ENCODE results near the gene FSTL4.

The FSTL4 gene

DNA sequence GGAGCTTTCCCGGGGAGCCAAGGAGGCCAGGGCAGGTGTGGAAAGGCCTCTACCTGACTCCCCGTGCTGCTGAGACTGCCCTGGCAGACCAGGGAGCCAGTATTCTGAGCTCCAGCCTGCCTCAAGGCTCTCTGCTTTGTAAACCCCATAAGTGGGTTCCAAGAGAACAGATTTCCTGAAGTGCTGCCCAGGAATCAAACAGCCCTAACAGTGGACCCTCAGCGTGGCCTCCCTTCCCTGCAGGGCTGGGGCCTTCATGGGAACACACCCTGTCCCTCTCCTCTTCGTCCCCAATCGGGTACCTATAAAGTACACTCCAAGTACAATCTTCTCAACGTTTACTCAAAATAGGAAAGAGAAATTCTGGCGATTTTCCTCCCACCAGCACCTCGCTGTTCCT, 252.5 kb downstream of the FSTL4 start:
- TF ChIP-seq ZFX (IDR thresholded peaks at IDR 0.05; ENCODE audit: borderline replicate concordance): no peak
- TF ChIP-seq, protein P1, sequence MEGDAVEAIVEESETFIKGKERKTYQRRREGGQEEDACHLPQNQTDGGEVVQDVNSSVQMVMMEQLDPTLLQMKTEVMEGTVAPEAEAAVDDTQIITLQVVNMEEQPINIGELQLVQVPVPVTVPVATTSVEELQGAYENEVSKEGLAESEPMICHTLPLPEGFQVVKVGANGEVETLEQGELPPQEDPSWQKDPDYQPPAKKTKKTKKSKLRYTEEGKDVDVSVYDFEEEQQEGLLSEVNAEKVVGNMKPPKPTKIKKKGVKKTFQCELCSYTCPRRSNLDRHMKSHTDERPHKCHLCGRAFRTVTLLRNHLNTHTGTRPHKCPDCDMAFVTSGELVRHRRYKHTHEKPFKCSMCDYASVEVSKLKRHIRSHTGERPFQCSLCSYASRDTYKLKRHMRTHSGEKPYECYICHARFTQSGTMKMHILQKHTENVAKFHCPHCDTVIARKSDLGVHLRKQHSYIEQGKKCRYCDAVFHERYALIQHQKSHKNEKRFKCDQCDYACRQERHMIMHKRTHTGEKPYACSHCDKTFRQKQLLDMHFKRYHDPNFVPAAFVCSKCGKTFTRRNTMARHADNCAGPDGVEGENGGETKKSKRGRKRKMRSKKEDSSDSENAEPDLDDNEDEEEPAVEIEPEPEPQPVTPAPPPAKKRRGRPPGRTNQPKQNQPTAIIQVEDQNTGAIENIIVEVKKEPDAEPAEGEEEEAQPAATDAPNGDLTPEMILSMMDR (IDR thresholded peaks at IDR 0.05): no peak
- no peak overlapping the region for H3K27ac ChIP-seq

- no peak overlapping the region for H3K27ac ChIP-seq
- TF ChIP-seq, protein P1 (IDR thresholded peaks at IDR 0.05): no peak
- TF ChIP-seq ZFX (IDR thresholded peaks at IDR 0.05; ENCODE audit: borderline replicate concordance): no peak
Observed at GRCh38 chr5:133358271-133358670, 254.1 kb downstream of the FSTL4 start.

DNA sequence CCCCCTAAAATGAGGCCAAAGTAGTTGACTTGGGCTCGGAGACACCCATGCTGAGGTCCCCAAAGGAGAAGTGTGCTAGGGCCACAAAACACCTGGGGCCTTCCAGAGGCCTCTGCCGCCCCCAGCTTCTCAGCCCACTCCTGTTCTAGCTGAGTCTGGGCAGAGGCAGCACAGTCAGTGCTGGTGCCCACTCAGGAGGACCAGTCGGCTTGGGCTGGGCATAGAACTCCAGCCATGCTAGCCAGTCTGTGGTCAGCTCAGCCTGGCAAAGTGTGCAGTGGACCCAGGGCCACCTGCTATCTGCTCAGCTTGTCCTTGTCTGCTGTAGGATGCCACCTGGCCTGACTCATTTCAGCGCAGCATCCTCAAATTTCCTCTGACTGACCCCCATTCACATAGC, 254.6 kb downstream of the FSTL4 start:
- no peak overlapping the region for H3K27ac ChIP-seq
- TF ChIP-seq, protein P1 (IDR thresholded peaks at IDR 0.05): no peak
- TF ChIP-seq ZFX (IDR thresholded peaks at IDR 0.05; ENCODE audit: borderline replicate concordance): no peak

GRCh38 chr5:133356984-133357421, 255.3 kb downstream of the FSTL4 start:
- TF ChIP-seq, protein P1 (IDR thresholded peaks at IDR 0.05): no peak
- TF ChIP-seq ZFX (IDR thresholded peaks at IDR 0.05; ENCODE audit: borderline replicate concordance): no peak
- H3K27ac ChIP-seq: no peak overlapping the region

DNA sequence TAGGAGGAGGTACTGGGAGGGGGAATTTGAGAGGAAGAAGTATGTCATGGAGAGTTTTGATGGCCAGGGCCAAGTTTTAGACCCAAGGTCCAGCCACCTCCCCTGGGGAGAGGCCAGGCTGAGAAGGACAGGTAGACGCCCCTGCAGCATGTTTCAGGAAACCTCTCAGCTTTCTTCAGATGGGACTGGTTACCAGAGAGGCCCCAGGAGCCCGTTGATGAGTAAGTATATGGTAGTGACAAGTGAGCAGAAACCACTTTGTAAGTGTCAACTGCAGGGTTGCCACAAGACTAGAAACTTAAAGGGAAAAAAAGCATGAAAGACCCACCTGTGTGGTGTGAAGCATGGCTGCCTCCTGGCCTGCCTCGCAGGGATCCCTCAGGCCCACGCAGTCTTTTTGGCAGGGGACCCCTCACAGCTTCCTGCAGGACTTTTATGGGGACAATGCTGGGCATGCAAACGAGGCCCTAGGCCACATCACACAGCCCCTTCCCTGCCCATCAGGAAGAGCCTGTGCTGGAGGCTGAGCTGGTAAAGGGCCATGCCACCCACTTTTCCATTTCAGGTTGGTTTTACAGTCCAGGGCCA, 255.9 kb downstream of the FSTL4 start:
- TF ChIP-seq ZFX (IDR thresholded peaks at IDR 0.05; ENCODE audit: borderline replicate concordance): no peak
- TF ChIP-seq, protein P1 (IDR thresholded peaks at IDR 0.05): no peak
- H3K27ac ChIP-seq: no peak overlapping the region

- H3K27ac ChIP-seq: no peak overlapping the region
- TF ChIP-seq ZFX (IDR thresholded peaks at IDR 0.05; ENCODE audit: borderline replicate concordance): no peak
- TF ChIP-seq, protein P1 (IDR thresholded peaks at IDR 0.05): no peak
Observed at GRCh38 chr5:133354323-133355185, 257.8 kb downstream of the FSTL4 start.

DNA sequence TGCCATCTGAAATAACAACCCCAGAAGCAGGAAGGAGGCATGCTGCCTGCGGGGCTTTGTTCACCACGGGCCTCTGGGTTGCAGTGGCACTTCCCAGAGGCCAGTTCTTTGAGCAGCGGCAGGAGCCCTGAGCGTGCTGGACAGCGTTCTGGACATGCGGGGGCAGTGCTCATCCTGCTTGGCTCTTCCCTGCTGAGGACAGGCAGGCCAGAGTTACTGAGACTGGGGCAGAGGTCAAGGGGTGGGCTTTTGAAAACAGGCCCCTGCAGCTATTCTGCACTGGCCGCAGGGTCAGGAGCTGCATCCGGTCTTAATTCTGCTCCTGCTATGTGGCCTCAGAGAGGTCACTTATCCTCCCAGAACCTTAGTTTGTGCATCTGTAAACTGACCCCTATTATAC, 258.6 kb downstream of the FSTL4 start:
- H3K27ac ChIP-seq: no peak overlapping the region
- no peak for TF ChIP-seq ZFX (IDR thresholded peaks at IDR 0.05; ENCODE audit: borderline replicate concordance)
- TF ChIP-seq, protein P1 (IDR thresholded peaks at IDR 0.05): no peak
